B cell (primary cell): ENCODE measurements around the gene MCUB. TPM values are rescaled to one million over a fixed set of nuclear protein-coding genes. Genes with fewer than 3 reads are reported as not detected.
A peak's percentile ranks its signal among the peaks of the same experiment; 100 is the strongest.

Experiments
- ATAC-seq: fragments of 200-7000 bp; cut with Tn5 transposase; one replicate; pipeline ENCODE4 v1.10.0; 2021; ENCODE audit warnings: low read depth, mild to moderate bottlenecking, moderate number of reproducible peaks, moderate library complexity
- CTCF ChIA-PET: fragments of 350-600 bp; sonication (Branson Sonifier 250); formaldehyde crosslinking; loops from one replicate; lab custom pipeline; 2021; ENCODE audit warnings: antibody characterized with exemption, inconsistent platforms; lab: Charles Lee
- POLR2A ChIA-PET: fragments of 350-600 bp; sonication (Branson Sonifier 250); formaldehyde crosslinking; loops from one replicate; lab custom pipeline; 2021; ENCODE audit warnings: antibody characterized with exemption; lab: Charles Lee
- DNase-seq: peaks from one replicate; pipeline ENCODE4 v3.0.0; 2013
- H2AFZ ChIP-seq: 2 replicates; pipeline ENCODE4 v1.6.1; 2012; ENCODE audit warnings: mild to moderate bottlenecking, low read depth, low read length; ENCODE audit not compliant: insufficient read depth, poor library complexity, severe bottlenecking
- H3K27ac ChIP-seq, 2 donors: 1 replicate in 1 of 2; 2 replicates in 1 of 2; pipeline ENCODE4 v1.5.1; 2012 to 2013; ENCODE audit warnings: low read length in 2 of 2, mild to moderate bottlenecking in 2 of 2, moderate library complexity in 1 of 2
- H3K27me3 ChIP-seq, 4 experiments: fragments of 200-600 bp in 1 of 4; sonication (generic) in 1 of 4; replicated peaks in 1 of 4; 1 replicate in 2 of 4; 2 replicates in 2 of 4; pipeline versions ENCODE4 v1.6.1 to v1.7.0; 2013 to 2016; ENCODE audit warnings: low read length in 3 of 4, mild to moderate bottlenecking in 2 of 4, mixed read lengths in 1 of 4, moderate library complexity in 1 of 4; ENCODE audit not compliant: insufficient read depth in 4 of 4, control insufficient read depth in 3 of 4; ENCODE audit errors: control extremely low read depth in 1 of 4
- H3K36me3 ChIP-seq, 2 experiments: replicated peaks in 1 of 2; 1 replicate in 1 of 2; 2 replicates in 1 of 2; pipeline versions ENCODE4 v1.6.1 to v1.7.1; 2013; ENCODE audit warnings: low read length in 1 of 2; ENCODE audit not compliant: insufficient read depth in 2 of 2, control insufficient read depth in 1 of 2; ENCODE audit errors: control extremely low read depth in 1 of 2, extremely low read depth in 1 of 2
- H3K4me1 ChIP-seq, 2 donors: fragments of 200-600 bp in 1 of 2; sonication (generic) in 1 of 2; 1 replicate in 1 of 2; 2 replicates in 1 of 2; pipeline versions ENCODE4 v1.5.1 to v1.6.1; 2013 to 2017; ENCODE audit warnings: low read length in 2 of 2; ENCODE audit not compliant: control insufficient read depth in 2 of 2, insufficient read depth in 2 of 2
- H3K4me2 ChIP-seq: replicated peaks from 2 replicates; pipeline ENCODE3; 2012; ENCODE audit warnings: mild to moderate bottlenecking, low read depth, low read length; ENCODE audit not compliant: poor library complexity, severe bottlenecking
- H3K4me3 ChIP-seq, 5 experiments: fragments of 200-600 bp in 1 of 5; sonication (generic) in 1 of 5; 1 replicate in 3 of 5; 2 replicates in 2 of 5; pipeline versions ENCODE4 v1.5.1 to v1.7.0; 2011 to 2016; ENCODE audit warnings: low read length in 4 of 5, mild to moderate bottlenecking in 4 of 5, low read depth in 2 of 5, control low read depth in 1 of 5, moderate library complexity in 1 of 5; ENCODE audit not compliant: insufficient read depth in 1 of 5; ENCODE audit errors: control extremely low read depth in 1 of 5, extremely low read depth in 1 of 5
- H3K79me2 ChIP-seq: fragments of 200-600 bp; sonication (generic); one replicate; pipeline ENCODE4 v1.6.0; 2016; ENCODE audit warnings: low read length; ENCODE audit not compliant: control insufficient read depth, insufficient read depth
- H3K9ac ChIP-seq: fragments of 200-600 bp; sonication (generic); 2 replicates; pipeline ENCODE4 v1.6.1; 2017; ENCODE audit warnings: mild to moderate bottlenecking, low read length, moderate library complexity
- H3K9me3 ChIP-seq, 3 donors: one replicate each; pipeline versions ENCODE4 v1.6.1 to v1.7.1; 2013; ENCODE audit warnings: low read length in 2 of 3; ENCODE audit not compliant: control insufficient read depth in 2 of 3, insufficient read depth in 1 of 3; ENCODE audit errors: control extremely low read depth in 1 of 3
- H4K20me1 ChIP-seq: 2 replicates; pipeline ENCODE4 v1.6.0; 2012; ENCODE audit warnings: mild to moderate bottlenecking, low read length; ENCODE audit not compliant: insufficient read depth, control insufficient read depth, poor library complexity, severe bottlenecking
- H3K27ac Mint-ChIP-seq: one replicate; pipeline ENCODE4 v1.8.0; 2021; ENCODE audit warnings: mixed read lengths
- H3K27me3 Mint-ChIP-seq: one replicate; pipeline ENCODE4 v1.8.0; 2021; ENCODE audit warnings: mixed read lengths
- H3K4me1 Mint-ChIP-seq: one replicate; pipeline ENCODE4 v1.8.0; 2021; ENCODE audit warnings: mixed read lengths
- H3K4me3 Mint-ChIP-seq: one replicate; pipeline ENCODE4 v1.8.0; 2021; ENCODE audit warnings: mixed read lengths
- H3K9me3 Mint-ChIP-seq: one replicate; pipeline ENCODE4 v1.8.0; 2022; ENCODE audit warnings: mixed read lengths; ENCODE audit not compliant: insufficient read depth
- CTCF ChIP-seq: fragments of 200-600 bp; IDR thresholded peaks from one replicate; pipeline ENCODE4 v1.8.0; 2022; ENCODE audit warnings: antibody characterized with exemption, mild to moderate bottlenecking
- EZH2 ChIP-seq: IDR thresholded peaks from 2 replicates; pipeline ENCODE4 v1.6.1; 2012; ENCODE audit warnings: borderline replicate concordance, low read depth, mild to moderate bottlenecking, moderate library complexity, low read length; ENCODE audit not compliant: insufficient read depth, poor library complexity, severe bottlenecking
- WGBS: methylation state at CpG from one replicate; pipeline ENCODE4 v1.1.5; 2013; ENCODE audit warnings: missing lambda C conversion rate; ENCODE audit not compliant: insufficient coverage; 5-methylcytosine and 5-hydroxymethylcytosine counted together
- intact Hi-C: fragments of 100-400 bp; cut with micrococcal nuclease; formaldehyde crosslinking; loops from one replicate; pipeline ENCODE4 v1.10.0; 2022
- polyA plus RNA-seq: library from polyadenylated mRNA; depleted of rRNA; stranded (reverse); fragments of >200 nt; gene quantifications from 2 replicates; pipeline ENCODE4 v1.2.3, GENCODE V29; 2012
- total RNA-seq, 2 donors: library from RNA; stranded (reverse); fragments of 120-200 nt in 1 of 2; gene quantifications; 1 replicate in 1 of 2; 2 replicates in 1 of 2; pipeline versions ENCODE4 v1.2.3 to v1.2.4, GENCODE V29; 2013 to 2022

Gene MCUB
- total and polyA plus RNA-seq, 2 donors (not counting 1 experiment from before 2014, with no cell fraction given), result 59.3 to 114 TPM

- Histone ChIP-seq H4K20me1 (peaks cover 44% of the 10 kb centered on the region), H2AFZ (no peak overlapping the region), H3K27ac (no peak overlapping the region), H3K9ac (no peak overlapping the region), H3K4me3 (no peak overlapping the region), H3K79me2 (peaks cover 69% of the 10 kb centered on the region), H3K36me3 (peaks cover 4 to 9% of the 10 kb centered on the region in 2 experiments), H3K9me3 (peaks cover 7 to 20% (median 13%) of the 10 kb centered on the region in 3 donors), H3K4me1 (peaks cover 12 to 18% of the 10 kb centered on the region in 2 donors), H3K4me2 (no peak overlapping the region), H3K27me3 (no peaks in the 10 kb centered on the region)
- TF ChIP-seq CTCF (no peak), EZH2 (no peak)
- intact Hi-C loops, result no loop called here
- ATAC-seq (peak; percentile 31), DNase-seq (no peak)
- Mint-ChIP-seq H3K9me3 (peaks cover 11% of the 10 kb centered on the region), H3K27ac (no peak overlapping the region), H3K4me3 (no peak overlapping the region), H3K27me3 (no peaks in the 10 kb centered on the region), H3K4me1 (peaks cover 34% of the 10 kb centered on the region)
- ChIA-PET CTCF (no interaction called here), POLR2A (no interaction called here)
- no CpG with 5 or more reads among the region's 1 CpG for WGBS
Observed at GRCh38 chr4:109649872-109650271, 89.8 kb downstream of the MCUB start.

- Histone ChIP-seq H3K9me3 (peaks cover 6 to 16% (median 13%) of the 10 kb centered on the region in 3 donors), H3K79me2 (peaks cover 63% of the 10 kb centered on the region), H3K27me3 (no peaks in the 10 kb centered on the region), H3K27ac (no peak overlapping the region), H3K4me3 (no peak overlapping the region), H3K36me3 (peaks cover 0 to 13% of the 10 kb centered on the region in 2 experiments), H3K4me1 (no peaks in the 10 kb centered on the region), H2AFZ (no peak overlapping the region), H4K20me1 (peaks cover 51% of the 10 kb centered on the region), H3K9ac (no peak overlapping the region), H3K4me2 (no peak overlapping the region)
- 33% methylated on average over 3 of the region's 6 CpGs for WGBS
- intact Hi-C loops, result no loop called here
- Mint-ChIP-seq H3K4me3 (no peak overlapping the region), H3K4me1 (peaks cover 9% of the 10 kb centered on the region), H3K27me3 (no peaks in the 10 kb centered on the region), H3K9me3 (peaks cover 11% of the 10 kb centered on the region), H3K27ac (no peak overlapping the region)
- ChIA-PET CTCF (interaction anchor here (0.8 to 1.2 kb wide), 2 partner anchors 11 to 48 kb away, joined by 3 to 4 read pairs; partner anchors contain the start of gene CASP6), POLR2A (no interaction called here)
- ATAC-seq (no peak), DNase-seq (no peak)
- TF ChIP-seq EZH2, result no peak
- no peak for TF ChIP-seq CTCF
Observed at GRCh38 chr4:109655396-109655795, 95.3 kb downstream of the MCUB start.
